HepG2 (cell line): ENCODE results near the gene SLC25A33. TPM values are rescaled to one million over a fixed set of nuclear protein-coding genes. Genes with fewer than 3 reads are reported as not detected.

ENCODE experiments used
- CBX1 ChIP-seq: IDR thresholded peaks from one replicate; pipeline ENCODE4 v1.6.1; 2016; ENCODE audit warnings: antibody characterized with exemption, low read depth
- FOSL2 ChIP-seq: sonication (generic); formaldehyde crosslinking; IDR thresholded peaks from 2 replicates; pipeline ENCODE4 v1.4.0; 2020; ENCODE audit warnings: missing genetic modification reagents
- FOXJ3 ChIP-seq: sonication (generic); formaldehyde crosslinking; IDR thresholded peaks from 2 replicates; pipeline ENCODE4 v1.4.0; 2020; ENCODE audit warnings: missing genetic modification reagents, mild to moderate bottlenecking, borderline replicate concordance
- GABPA ChIP-seq, 2 experiments: IDR thresholded peaks; 2 replicates each; pipeline ENCODE4 v1.6.1; 2011 to 2016; ENCODE audit warnings: low read depth in 2 of 2, low read length in 1 of 2, missing biosample characterization in 1 of 2, missing genetic modification characterization in 1 of 2
- HMG20B ChIP-seq: conservative IDR thresholded peaks from 2 replicates; pipeline ENCODE4 v1.6.1; 2016; ENCODE audit warnings: missing genetic modification reagents, missing compliant biosample characterization
- HOXA3 ChIP-seq: sonication (generic); formaldehyde crosslinking; IDR thresholded peaks from 2 replicates; pipeline ENCODE4 v1.5.0; 2020; ENCODE audit warnings: missing genetic modification reagents
- LCORL ChIP-seq, 2 experiments: fragments of 450-650 bp in 1 of 2; sonication (generic) in 1 of 2; formaldehyde crosslinking in 1 of 2; IDR thresholded peaks; 2 replicates each; pipeline versions ENCODE4 v1.5.0 to v1.6.1; 2017 to 2020; ENCODE audit warnings: antibody characterized with exemption in 1 of 2, missing genetic modification reagents in 1 of 2
- MED1 ChIP-seq: sonication (generic); formaldehyde crosslinking; IDR thresholded peaks from 2 replicates; pipeline ENCODE4 v1.4.0; 2020; ENCODE audit warnings: missing genetic modification reagents
- SOX6 ChIP-seq, 2 experiments: fragments of 450-650 bp in 1 of 2; sonication (generic) in 1 of 2; formaldehyde crosslinking in 1 of 2; IDR thresholded peaks; 2 replicates each; pipeline versions ENCODE4 v1.4.0 to v1.6.1; 2017 to 2020; ENCODE audit warnings: antibody characterized with exemption in 1 of 2, mild to moderate bottlenecking in 1 of 2, missing genetic modification reagents in 1 of 2
- SYNCRIP ChIP-seq: fragments of 200-400 bp; formaldehyde crosslinking; IDR thresholded peaks from 2 replicates; pipeline ENCODE4 v1.6.1; 2018; ENCODE audit warnings: mild to moderate bottlenecking, low read depth, low read length; ENCODE audit not compliant: insufficient read depth
- TCF12 ChIP-seq, 2 experiments: fragments of 450-650 bp in 1 of 2; sonication (generic) in 1 of 2; formaldehyde crosslinking in 1 of 2; IDR thresholded peaks; 2 replicates each; pipeline versions ENCODE4 v1.6.1 to v1.8.0; 2017 to 2022; ENCODE audit warnings: antibody characterized with exemption in 1 of 2, mild to moderate bottlenecking in 1 of 2, missing genetic modification reagents in 1 of 2, moderate library complexity in 1 of 2
- TCF7 ChIP-seq: sonication (generic); IDR thresholded peaks from 2 replicates; pipeline ENCODE4 v1.6.1; 2016; ENCODE audit warnings: antibody characterized with exemption, low read depth
- THAP11 ChIP-seq: IDR thresholded peaks from 2 replicates; pipeline ENCODE4 v1.6.1; 2016; ENCODE audit warnings: missing biosample characterization, missing genetic modification reagents
- ZNF160 ChIP-seq: sonication (generic); formaldehyde crosslinking; IDR thresholded peaks from 2 replicates; pipeline ENCODE4 v1.8.0; 2022; ENCODE audit warnings: mild to moderate bottlenecking, inconsistent platforms, missing genetic modification reagents
- ZNF772 ChIP-seq: sonication (generic); formaldehyde crosslinking; IDR thresholded peaks from 2 replicates; pipeline ENCODE4 v1.5.0; 2020; ENCODE audit warnings: mild to moderate bottlenecking, missing genetic modification reagents
- ZSCAN9 ChIP-seq: IDR thresholded peaks from 2 replicates; pipeline ENCODE4 v1.6.1; 2016; ENCODE audit warnings: borderline replicate concordance
- polyA plus RNA-seq, 8 experiments: library from polyadenylated mRNA; depleted of rRNA in 3 of 8; stranded (reverse) in 7 of 8; unstranded in 1 of 8; fragments of >200 nt; fragmentation: Illumina TruSeq in 4 of 8; extraction: Trizol in 4 of 8; gene quantifications; 2 replicates each; pipeline versions ENCODE4 v1.2.1 to v1.2.3, GENCODE V29; 2011 to 2016; ENCODE audit warnings: low read depth in 4 of 8, missing spikeins in 1 of 8, mixed read lengths in 1 of 8; ENCODE audit not compliant: insufficient read depth in 1 of 8
- total RNA-seq, 5 experiments: library from RNA; depleted of rRNA; stranded (reverse); fragments of >200 nt; fragmentation: Illumina TruSeq; extraction: Trizol; gene quantifications; 2 replicates each; pipeline ENCODE4 v1.2.3, GENCODE V29; 2016; ENCODE audit warnings: low read depth in 1 of 5
- TF ChIP-seq, protein P1 (sequence below): conservative IDR thresholded peaks from 2 replicates; pipeline ENCODE4 v1.6.1; 2018; ENCODE audit warnings: missing genetic modification reagents
- TF ChIP-seq, protein P2 (sequence below): IDR thresholded peaks from 2 replicates; pipeline ENCODE4 v1.6.1; 2012; ENCODE audit warnings: low read depth, low read length, improper control_type of control experiment
- TF ChIP-seq, protein P3 (sequence below): sonication (generic); formaldehyde crosslinking; IDR thresholded peaks from 2 replicates; pipeline ENCODE4 v1.4.0; 2020; ENCODE audit warnings: missing genetic modification reagents, borderline replicate concordance
- TF ChIP-seq, protein P4 (sequence below): sonication (generic); formaldehyde crosslinking; conservative IDR thresholded peaks from 2 replicates; pipeline ENCODE4 v1.8.0; 2022; ENCODE audit warnings: mild to moderate bottlenecking, moderate library complexity, missing genetic modification reagents
- TF ChIP-seq, protein P5 (sequence below): sonication (generic); formaldehyde crosslinking; IDR thresholded peaks from 2 replicates; pipeline ENCODE4; 2020; ENCODE audit warnings: missing genetic modification reagents, mild to moderate bottlenecking, borderline replicate concordance

Gene SLC25A33
- total and polyA plus RNA-seq, 2 of the 13 experiments (the other 11 are each of a cell fraction or from before 2014, with no cell fraction given), result 15.4 to 50.3 TPM

DNA sequence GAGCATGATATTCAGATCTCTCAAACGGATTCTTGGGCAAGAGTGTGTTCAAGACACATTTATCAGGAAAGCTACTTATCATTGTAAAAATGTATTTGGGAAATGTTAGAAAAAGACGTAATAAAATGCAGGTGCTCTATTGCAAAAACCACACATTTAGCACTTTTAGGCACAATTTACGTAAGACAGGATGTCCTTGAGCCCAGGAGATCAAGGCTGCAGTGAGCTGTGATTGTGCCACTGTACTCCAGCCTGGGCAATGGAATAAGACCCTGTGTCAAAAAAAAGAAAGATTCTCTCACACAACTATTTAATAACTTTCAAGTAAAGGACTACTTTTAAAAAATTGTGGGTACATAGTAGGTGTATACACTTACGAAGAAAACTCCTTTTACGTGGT, 18.4 kb downstream of the SLC25A33 start (continued):
- TF ChIP-seq LCORL (IDR thresholded peaks at IDR 0.05) (no peak), LCORL (CRISPR knock-in tag; IDR thresholded peaks at IDR 0.05) (peak; percentile 49; the same call in 1 of the 2 replicates), ZNF160 (CRISPR knock-in tag) (no peak), CBX1 (no peak), FOXJ3 (CRISPR knock-in tag) (no peak), THAP11 (CRISPR knock-in tag) (peak; percentile 30; the same call in 1 of the 2 replicates), TCF12 (IDR thresholded peaks at IDR 0.05) (no peak), TCF12 (CRISPR knock-in tag; IDR thresholded peaks at IDR 0.05) (no peak), FOSL2 (CRISPR knock-in tag) (peak; percentile 46; the same call in 1 of the 2 replicates), SOX6 (IDR thresholded peaks at IDR 0.05) (no peak), SOX6 (CRISPR knock-in tag; IDR thresholded peaks at IDR 0.05) (peak; percentile 48; the same call in 1 of the 2 replicates), ZSCAN9 (CRISPR knock-in tag) (no peak), HMG20B (CRISPR knock-in tag) (peak; percentile 69), GABPA (IDR thresholded peaks at IDR 0.05; ENCODE audit: low read depth, low read length) (no peak), GABPA (CRISPR knock-in tag; IDR thresholded peaks at IDR 0.05; ENCODE audit: low read depth) (no peak), MED1 (CRISPR knock-in tag) (peak; percentile 73), ZNF772 (CRISPR knock-in tag) (0 out of 2 replicates have a peak, but pooled peaks have one; percentile 48), TCF7 (peak; percentile 33; the same call in 1 of the 2 replicates), HOXA3 (no peak), SYNCRIP (no peak)
- TF ChIP-seq, protein P1, sequence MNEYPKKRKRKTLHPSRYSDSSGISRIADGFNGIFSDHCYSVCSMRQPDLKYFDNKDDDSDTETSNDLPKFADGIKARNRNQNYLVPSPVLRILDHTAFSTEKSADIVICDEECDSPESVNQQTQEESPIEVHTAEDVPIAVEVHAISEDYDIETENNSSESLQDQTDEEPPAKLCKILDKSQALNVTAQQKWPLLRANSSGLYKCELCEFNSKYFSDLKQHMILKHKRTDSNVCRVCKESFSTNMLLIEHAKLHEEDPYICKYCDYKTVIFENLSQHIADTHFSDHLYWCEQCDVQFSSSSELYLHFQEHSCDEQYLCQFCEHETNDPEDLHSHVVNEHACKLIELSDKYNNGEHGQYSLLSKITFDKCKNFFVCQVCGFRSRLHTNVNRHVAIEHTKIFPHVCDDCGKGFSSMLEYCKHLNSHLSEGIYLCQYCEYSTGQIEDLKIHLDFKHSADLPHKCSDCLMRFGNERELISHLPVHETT (CRISPR knock-in tag), result no peak
- TF ChIP-seq, protein P2, sequence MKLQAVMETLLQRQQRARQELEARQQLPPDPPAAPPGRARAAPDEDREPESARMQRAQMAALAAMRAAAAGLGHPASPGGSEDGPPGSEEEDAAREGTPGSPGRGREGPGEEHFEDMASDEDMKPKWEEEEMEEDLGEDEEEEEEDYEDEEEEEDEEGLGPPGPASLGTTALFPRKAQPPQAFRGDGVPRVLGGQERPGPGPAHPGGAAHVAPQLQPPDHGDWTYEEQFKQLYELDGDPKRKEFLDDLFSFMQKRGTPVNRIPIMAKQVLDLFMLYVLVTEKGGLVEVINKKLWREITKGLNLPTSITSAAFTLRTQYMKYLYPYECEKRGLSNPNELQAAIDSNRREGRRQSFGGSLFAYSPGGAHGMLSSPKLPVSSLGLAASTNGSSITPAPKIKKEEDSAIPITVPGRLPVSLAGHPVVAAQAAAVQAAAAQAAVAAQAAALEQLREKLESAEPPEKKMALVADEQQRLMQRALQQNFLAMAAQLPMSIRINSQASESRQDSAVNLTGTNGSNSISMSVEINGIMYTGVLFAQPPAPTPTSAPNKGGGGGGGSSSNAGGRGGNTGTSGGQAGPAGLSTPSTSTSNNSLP, result no peak
- TF ChIP-seq, protein P3, sequence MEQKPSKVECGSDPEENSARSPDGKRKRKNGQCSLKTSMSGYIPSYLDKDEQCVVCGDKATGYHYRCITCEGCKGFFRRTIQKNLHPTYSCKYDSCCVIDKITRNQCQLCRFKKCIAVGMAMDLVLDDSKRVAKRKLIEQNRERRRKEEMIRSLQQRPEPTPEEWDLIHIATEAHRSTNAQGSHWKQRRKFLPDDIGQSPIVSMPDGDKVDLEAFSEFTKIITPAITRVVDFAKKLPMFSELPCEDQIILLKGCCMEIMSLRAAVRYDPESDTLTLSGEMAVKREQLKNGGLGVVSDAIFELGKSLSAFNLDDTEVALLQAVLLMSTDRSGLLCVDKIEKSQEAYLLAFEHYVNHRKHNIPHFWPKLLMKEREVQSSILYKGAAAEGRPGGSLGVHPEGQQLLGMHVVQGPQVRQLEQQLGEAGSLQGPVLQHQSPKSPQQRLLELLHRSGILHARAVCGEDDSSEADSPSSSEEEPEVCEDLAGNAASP (CRISPR knock-in tag), result no peak
- TF ChIP-seq, protein P4, sequence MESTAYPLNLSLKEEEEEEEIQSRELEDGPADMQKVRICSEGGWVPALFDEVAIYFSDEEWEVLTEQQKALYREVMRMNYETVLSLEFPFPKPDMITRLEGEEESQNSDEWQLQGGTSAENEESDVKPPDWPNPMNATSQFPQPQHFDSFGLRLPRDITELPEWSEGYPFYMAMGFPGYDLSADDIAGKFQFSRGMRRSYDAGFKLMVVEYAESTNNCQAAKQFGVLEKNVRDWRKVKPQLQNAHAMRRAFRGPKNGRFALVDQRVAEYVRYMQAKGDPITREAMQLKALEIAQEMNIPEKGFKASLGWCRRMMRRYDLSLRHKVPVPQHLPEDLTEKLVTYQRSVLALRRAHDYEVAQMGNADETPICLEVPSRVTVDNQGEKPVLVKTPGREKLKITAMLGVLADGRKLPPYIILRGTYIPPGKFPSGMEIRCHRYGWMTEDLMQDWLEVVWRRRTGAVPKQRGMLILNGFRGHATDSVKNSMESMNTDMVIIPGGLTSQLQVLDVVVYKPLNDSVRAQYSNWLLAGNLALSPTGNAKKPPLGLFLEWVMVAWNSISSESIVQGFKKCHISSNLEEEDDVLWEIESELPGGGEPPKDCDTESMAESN (CRISPR knock-in tag), result no peak
- TF ChIP-seq, protein P5, sequence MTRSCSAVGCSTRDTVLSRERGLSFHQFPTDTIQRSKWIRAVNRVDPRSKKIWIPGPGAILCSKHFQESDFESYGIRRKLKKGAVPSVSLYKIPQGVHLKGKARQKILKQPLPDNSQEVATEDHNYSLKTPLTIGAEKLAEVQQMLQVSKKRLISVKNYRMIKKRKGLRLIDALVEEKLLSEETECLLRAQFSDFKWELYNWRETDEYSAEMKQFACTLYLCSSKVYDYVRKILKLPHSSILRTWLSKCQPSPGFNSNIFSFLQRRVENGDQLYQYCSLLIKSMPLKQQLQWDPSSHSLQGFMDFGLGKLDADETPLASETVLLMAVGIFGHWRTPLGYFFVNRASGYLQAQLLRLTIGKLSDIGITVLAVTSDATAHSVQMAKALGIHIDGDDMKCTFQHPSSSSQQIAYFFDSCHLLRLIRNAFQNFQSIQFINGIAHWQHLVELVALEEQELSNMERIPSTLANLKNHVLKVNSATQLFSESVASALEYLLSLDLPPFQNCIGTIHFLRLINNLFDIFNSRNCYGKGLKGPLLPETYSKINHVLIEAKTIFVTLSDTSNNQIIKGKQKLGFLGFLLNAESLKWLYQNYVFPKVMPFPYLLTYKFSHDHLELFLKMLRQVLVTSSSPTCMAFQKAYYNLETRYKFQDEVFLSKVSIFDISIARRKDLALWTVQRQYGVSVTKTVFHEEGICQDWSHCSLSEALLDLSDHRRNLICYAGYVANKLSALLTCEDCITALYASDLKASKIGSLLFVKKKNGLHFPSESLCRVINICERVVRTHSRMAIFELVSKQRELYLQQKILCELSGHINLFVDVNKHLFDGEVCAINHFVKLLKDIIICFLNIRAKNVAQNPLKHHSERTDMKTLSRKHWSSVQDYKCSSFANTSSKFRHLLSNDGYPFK (CRISPR knock-in tag), result no peak
